Left hindlimb (tissue), 1 donor: ENCODE measurements around the gene KIF2C.
A peak's percentile ranks its signal among the peaks of the same experiment; 100 is the strongest.
"Not testable (repeated sequence)": the region's sequence is repeated elsewhere in the genome, so short reads cannot be mapped to it uniquely, and the experiment has no call there.

Experiments used
- DNase-seq: peaks from one replicate; pipeline ENCODE4 v3.0.0-alpha.2; 2018

KIF2C gene

DNA sequence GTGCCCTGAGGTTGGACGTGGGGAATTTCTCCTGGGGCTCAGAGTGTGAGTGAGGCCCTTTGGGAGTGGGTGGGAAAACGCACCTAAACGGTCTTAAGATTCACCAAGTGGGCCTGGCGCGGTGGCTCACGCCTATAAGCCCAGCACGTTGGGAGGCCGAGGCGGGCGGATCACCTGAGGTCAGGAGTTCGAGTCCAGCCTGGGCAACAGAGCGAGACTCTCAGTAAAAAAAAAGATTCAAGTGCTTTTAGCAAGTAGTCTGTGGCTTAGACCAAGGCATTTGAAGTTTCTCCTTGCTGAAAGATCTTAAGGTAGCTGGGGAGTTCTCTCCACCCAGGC is 37.1 kb downstream of the KIF2C start:
- DNase-seq = no peak

DNA sequence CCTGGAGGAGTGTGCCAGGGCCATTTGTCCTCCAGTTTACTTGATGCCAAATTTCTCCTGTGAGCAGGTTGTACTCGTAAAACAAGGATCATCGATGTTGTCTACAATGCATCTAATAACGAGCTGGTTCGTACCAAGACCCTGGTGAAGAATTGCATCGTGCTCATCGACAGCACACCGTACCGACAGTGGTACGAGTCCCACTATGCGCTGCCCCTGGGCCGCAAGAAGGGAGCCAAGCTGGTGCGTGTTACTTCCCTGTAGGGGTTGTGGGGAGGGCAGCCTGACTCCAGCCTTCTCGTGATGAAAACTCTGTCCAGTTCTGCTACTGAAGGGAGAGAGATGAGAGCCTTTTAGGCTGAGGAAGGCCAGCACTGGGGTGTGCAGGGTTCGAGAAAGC is 37.9 kb downstream of the KIF2C start:
- no peak for DNase-seq

DNA sequence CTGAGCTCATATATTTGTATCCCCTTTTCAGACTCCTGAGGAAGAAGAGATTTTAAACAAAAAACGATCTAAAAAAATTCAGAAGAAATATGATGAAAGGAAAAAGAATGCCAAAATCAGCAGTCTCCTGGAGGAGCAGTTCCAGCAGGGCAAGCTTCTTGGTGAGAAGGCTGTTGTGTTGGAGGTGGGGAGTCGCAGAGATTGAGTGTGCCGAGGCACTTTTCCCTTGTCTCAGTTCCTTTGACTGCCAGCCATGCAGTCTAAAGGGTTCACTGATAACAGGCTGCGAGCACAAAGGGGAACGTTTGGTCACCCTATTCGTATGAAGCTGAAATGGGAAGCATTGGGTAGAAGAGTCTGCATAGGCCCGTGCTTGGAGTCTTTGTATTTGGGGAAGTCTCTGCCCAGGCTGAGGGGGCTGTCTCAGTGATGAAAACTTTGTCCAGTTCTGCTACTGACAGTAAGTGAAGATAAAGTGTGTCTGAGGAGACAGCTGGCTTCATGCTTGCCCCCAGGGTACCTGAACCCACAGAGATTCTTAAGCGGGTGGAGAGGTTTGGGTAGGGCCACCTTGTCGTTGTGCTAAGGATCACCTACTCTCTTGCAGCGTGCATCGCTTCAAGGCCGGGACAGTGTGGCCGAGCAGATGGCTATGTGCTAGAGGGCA is 38.5 kb downstream of the KIF2C start:
- DNase-seq = no peak

DNA sequence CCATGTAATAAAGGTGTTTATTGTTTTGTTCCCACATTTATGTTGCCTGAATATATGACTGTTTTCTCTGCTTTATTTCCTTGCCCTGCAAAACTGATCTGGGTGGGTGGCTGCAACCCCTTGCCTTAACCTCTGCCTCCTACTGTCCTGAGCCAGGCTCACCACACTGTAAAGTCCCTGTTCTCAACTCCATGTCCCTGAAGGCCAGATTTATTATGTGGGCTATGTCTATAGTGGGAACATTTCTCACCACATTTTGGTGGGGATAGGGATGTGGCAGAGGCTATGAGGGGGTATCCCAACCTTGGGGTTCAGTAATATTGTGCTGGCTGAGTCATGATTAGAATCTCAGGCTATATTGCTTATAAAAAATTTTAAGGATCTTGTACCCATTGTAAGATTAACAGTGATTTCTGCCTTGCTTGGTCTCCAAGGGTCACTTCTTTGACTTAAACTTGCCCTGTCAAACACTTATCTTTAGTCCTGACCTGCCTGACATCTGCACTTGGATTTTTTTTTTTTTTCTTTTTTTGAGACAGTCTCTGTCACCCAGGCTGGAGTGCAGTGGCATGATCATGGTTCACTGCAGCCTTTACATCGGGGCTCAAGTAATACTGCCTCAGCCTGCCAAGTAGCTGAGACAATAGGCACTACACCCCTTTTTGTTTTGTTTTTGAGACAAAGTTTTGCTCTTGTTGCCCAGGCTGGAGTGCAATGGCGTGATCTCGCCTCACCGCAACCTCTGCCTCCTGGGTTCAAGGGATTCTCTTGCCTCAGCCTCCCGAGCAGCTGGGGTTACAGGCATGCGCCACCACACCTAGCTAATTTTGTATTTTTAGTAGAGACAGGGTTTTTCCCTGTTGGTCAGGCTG is 39.3 kb downstream of the KIF2C start:
- DNase-seq = no peak

DNA sequence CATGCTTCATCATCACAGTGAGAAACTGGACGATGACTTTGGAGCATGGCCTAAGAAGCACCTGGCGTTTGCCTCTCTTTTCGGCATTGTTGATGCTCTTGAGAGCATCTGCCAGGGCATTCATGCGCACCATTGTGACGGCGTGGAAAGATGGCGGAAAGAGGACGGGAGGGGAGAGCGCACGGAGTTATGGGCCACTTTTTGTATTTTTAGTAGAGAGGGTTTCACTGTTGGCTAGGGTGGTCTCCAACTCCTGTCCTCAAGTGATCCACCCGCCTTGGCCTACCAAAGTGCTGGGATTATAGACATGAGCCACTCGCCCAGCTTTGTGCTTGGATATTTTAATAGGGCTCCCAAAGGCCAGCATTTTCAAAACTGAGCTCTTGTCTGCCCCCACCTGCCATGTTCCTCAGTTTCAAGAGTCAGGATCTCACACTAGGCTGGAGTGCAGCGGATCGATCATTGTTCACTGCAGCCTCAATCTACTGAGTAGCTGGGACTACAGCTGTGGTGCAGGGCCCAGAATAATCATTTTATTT is 41.0 kb downstream of the KIF2C start:
- no peak for DNase-seq

DNA sequence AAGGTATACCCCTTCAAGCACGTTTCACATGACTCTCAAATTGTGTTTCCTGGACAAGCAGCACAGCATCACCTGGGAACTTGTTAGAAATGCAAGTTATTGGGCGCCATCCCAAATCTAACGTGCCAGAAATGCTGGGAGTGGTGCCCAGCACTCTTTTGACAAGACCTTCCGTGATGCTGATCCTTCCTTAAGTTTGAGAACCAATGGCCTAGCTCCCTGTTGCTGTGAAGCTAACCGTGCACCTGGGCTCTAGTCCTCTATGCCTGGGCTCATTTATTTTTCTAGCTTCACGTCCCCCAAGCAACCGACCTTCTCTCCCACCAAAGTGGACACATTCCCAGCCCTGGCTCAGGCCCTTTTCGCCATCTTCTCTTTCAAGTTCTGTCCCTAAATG is 44.1 kb downstream of the KIF2C start:
- no peak for DNase-seq

DNA sequence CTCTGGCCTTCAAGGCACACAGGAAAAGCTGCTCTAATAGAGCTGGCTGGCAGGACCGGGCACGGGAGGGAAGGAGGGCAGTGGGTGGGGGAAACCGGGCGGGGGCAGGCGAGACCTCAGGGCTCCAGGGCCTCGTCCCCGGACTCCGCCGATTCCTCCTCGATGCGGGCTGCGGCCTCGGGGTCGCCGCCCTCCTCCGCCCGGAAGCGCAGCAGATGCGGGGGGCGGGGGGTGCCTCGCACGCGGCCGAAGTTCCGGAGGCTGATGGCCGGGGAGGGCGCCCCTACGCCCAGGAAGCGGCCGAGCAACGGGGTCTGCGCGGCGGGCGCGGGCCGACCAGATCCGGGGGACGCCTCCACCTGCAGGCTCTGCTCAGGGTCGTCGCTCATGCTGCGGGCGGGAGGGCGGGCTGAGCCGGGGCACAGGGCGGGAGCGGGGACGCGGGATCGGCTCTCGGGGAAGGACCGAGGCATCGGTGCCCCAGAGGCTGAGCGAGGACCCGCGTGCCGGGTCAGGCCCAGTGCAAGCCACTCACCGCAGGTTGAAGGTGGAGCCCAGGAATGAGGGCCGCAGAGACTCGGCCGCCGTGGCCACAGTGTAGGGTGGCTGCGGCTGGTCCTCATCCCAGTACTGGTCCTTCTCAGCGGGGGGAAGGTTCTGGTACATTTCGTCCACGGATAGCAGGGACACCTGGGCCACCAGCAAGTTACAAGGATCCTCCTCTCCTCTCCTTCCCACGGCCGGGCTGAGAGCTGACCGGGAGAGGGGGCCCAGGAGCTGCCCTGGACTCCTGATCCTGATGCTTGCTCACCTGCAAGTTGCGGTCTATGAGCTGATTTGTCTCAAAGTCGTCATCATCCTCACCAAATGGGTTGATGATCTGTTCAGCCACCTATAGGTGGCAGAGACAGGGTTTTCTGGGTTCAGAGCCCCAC is 44.7 kb downstream of the KIF2C start:
- DNase-seq = no peak

DNA sequence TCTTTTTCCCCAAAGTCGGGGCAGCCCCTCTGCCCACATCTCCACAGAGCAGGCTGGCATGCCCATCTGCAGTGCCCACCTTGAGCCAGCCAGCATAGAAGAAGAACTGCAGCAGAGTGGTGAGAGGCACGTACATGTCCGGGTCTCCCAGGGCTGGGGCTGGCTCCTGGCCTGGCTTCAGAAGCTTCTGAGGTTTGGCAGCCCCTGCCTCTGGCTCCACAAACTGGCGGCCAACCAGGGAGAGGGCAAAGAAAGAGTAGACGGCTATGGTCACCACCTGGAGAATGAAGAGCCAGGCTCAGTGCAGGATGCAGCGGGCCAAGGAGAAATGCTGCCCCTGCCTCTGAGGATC is 45.4 kb downstream of the KIF2C start:
- DNase-seq = no peak

DNA sequence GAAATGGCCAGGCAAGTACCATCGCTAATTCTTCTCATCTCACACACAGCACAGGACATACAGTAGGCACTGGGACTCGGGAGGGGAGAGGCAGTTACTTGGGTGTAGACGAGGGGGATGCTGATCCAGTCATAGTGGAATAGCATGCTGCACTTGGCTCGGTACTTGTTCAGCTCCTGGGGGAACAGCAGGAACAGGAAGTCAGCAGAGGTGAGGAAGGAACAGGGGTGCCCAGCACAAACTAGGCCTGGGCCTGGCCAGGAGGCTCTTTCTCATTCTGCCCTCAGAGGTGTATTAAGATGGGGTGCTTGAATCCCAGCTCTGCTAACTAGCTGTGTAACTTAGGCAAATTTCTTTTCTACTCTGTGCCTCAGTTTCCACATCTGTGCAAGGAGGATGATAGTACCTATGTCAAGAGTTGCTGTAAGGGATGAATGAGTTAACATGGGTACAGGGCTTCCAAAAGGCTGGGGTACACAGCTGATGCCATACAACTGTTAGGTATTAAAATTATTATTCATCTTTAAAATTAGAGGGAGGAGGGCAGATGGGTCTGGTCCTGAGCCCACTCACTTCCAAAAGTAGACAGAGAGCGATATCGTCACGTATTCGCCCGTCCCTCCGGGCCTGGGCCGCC is 46.0 kb downstream of the KIF2C start:
- no peak for DNase-seq

DNA sequence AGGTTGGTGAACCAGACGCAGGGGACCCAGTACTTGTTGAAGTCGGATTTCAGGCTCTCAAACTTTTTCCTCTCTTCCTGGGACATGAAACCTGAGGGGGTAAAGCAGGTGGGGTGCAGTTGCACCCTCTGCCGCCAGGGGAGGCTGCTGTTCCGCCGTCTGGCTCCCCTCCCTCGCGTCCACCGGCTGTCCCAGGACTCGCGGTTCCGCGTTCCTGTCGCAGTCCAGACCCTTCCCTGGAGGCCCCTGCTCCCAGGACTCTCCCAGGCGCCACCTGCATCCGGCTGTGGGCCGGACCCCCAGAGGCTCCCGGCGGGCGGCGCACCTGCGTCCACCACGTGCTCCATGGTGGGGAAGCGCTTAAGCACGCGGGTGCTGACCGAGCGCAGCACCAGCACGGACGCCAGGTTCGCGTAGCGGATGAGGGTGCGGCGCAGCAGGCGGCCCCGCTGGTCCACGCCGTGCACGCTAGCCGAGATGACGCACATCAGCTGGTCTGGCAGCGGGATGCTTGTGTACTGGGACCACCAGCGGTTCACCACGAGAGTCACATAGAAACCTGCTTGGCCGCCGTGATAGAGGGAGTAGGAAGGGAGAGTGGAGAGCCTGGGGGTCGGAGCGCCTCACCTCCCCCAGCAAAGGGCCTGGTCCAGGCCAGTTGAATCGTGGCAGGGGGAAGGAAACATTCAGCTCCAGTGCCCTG is 46.7 kb downstream of the KIF2C start:
- DNase-seq = peak; percentile 73

DNA sequence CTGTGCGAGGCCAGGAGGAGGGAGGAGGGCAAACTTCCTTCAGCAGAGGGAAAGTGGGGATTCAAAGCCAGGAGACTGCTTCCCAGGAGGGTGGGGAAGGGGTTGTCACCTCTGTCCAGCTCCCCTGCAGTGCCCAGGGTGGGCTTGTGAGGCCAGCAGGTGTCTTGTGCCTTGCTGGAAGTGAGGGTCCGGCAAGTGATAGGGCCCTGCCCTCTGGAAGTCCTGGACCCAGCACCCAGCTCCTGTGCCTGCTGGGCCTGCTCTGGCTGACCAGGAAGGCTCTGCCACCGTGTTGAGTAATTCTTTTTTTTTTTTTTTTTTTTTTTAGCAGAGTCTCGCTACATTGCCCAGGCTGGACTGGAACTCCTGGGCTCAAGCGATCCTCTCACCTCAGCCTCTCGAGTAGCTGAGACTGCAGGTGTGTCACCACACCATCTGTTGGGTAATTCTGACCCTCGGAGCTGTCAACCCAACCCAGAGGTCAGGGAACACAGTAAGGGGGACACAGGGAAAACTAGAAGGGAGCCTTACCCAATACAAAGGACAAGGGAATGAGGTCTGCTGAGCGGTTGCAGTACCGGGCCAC is 47.3 kb downstream of the KIF2C start:
- peak; percentile 28 for DNase-seq

DNA sequence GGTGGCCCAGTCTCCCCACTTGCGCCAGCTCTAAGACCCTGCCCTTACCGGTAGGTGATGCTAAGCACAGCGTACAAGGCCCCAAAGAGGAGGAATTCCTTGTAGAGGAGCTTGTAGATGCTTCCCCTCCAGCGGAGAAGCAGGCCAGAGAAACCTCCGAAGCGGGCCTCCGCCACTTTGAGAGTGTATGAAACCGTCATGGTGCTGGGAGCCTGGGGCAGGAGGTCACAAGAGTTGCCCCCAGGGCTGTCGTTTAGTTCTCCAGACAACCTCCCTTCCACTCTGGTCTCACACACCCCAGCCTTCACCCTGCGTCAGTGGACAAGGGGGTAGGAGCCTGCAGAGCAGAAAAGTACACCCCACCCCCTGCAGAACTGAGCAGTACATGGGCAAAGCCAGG is 47.9 kb downstream of the KIF2C start:
- no peak for DNase-seq

DNA sequence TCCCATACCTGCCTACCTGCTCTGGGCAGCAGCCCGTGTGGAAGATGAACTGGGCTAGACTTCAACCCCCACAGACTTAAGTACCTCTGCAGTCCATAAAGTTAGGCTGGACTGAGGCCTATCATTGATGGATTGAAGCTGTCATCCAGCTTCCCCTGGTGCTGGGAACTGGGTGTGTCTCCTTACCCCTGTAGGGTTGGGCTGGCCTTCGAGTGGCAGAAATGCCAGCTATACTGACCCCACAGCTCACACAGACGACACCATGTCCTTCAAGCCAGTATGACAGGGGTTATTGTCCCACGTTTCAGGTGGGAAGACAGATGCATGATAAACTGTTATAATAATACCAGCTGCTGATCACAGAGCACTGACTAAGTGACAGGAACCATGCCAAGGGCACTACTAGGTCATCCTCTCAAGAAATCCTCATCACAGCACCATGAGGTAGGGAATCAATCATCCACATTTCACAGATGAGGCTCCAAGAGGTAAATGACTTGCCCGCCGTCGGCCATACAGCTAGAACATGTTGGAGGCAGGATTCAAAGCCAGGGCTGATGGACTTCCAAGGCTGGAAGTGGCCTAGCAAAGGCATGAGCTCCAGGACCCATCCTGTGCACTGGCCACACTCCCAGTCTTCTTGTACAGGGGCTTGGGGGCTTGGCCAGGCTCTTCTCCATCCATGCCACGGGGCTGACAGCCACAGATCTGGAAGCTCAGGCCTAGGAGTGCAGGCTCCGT is 48.7 kb downstream of the KIF2C start, which contains the start of gene BEST4:
BEST4 (minus strand) TSS at position 51 of the 741 bp plus-strand sequence. CDS start 465 bp downstream, outside the sequence.
- DNase-seq = no peak

DNA sequence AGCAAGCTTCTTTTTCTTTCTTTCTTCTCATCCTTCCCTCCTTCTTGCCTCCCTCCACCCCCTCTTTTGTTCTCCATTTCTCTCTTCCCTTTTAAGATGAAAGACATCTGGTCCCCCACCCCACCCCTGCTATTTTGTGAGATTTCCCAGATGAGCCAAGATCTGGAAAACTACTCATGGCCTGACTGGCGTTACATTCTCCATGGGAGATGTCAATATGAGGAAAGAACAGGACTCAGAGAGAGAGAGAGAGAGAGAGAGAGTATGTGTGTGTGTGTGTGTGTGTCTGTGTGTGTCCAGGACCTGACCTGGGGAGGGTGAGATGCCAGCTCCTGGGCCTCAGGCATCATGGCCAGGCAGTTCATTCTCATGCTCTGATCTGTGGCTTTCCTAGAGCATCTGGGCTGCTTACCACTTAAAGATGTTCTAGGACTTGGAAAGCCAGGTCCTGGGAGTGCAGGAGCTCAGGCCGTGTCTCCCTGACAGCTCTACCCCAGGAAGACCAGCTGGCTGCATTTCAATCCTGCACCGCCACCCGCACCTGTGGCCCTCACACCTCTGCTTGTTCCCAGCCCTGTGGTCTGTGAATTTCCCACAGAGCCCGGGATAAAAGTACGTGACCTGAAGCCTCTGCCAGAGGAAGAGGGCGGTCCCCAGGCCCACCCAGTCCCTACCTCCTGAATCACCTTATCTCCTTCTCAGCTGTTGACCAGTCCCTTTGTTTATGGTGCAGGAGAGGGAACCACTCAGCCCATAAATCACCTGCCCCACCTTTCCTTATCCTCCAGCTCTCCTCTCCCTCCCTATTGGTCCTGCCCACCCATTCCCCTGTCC is 51.5 kb downstream of the KIF2C start:
- DNase-seq = peak; percentile 39

DNA sequence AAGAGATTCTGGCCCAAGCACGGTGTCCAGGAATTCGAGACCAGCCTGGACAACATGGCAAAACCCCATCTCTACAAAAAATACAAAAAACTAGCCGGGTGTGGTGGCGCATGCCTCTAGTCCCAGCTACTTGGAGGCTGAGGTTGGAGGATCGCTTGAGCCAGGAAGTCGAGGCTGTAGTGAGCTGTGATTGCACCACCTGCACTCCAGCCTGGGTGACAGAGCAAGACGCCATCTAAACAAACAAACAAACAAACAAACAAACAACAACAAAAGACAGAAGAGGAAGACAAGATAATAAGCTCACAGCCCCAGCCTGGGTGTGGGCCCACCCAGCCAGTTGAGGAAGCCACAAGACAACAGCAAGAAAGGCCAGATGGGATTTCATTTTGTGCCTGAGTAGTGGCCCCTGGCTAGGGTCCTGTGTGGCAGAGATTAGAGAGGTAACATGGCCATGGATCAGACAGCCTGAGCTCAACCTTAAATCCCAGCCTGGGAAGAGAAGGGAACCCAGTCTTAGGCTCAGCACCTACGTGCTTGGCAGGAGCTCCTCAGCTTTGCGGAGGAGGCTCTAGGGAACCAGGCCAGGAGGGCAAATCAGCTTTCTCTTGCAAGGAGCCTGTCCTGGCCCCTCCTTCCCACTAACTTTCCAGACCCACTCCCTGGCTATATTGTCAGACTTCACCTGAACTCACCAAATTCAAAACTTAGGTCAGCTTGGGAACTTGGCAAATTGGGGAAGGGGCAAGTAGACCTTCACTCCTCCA is 53.3 kb downstream of the KIF2C start:
- no peak for DNase-seq

DNA sequence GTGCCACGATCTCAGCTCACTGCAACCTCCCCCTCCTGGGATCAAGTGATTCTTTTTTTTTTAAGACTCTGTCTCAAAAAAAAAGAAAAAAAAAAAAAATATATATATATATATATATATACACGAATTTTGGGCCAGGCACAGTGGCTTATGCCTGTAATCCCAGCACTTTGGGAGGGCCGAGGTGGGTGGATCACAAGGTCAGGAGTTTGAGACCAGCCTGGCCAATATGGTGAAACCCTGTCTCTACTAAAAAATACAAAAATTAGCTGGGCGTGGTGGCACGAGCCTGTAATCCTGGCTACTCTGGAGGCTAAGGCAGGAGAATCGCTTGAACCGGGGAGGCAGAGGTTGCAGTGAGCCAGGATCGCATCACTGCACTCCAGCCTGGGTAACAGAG is 58.2 kb downstream of the KIF2C start:
- DNase-seq = not testable (repeated sequence)

DNA sequence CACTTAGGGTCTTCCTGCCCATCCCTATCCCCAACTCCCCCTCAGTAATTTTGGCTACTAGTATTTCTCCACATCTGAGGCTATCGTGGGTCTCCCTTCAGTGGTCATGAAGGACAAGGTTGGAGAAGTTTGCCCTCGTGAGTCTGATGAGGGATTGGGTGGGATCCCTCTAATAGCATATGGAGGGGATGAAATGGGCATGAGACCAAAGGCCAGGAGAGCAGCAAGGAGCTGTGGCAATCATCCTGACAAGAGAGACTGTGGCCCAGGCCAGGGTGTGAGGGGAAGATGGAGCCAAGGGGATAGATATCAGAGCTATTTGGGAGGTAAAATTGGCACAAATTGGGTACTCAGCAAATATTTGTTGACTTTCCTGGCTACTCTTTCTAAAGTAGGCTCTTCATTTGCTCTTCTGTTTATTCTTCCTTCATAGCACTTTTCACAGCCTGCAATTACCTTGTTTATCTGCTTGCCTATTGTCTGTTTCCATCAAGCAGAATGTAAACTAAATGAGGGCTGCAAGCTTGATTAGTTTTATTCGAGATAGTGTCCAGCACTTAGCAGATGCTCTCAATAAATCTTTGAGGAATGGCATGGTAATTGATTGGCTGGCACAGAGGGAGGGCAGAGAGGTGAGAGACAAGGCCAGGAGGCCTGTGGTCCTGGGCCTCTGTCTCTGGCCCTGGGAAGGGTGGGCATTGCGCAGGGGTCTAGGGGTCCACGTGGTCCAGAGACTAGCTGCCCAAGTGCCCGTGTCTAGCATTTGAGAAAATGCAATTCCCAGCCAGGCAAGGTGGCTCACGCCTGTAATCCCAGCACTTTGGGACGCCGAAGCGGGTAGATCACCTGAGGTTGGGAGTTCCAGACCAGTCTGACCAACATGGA is 59.1 kb downstream of the KIF2C start:
- peak; percentile 23 for DNase-seq
